ENCODE data around the gene MED16. TPM values are rescaled to one million over a fixed set of nuclear protein-coding genes. Genes with fewer than 3 reads are reported as not detected.
"Not testable (repeated sequence)": the region's sequence is repeated elsewhere in the genome, so short reads cannot be mapped to it uniquely, and the experiment has no call there.

MED16 gene
- total and polyA plus RNA-seq, 8 donors: 16.7 to 126 (median 74.0) TPM

DNA sequence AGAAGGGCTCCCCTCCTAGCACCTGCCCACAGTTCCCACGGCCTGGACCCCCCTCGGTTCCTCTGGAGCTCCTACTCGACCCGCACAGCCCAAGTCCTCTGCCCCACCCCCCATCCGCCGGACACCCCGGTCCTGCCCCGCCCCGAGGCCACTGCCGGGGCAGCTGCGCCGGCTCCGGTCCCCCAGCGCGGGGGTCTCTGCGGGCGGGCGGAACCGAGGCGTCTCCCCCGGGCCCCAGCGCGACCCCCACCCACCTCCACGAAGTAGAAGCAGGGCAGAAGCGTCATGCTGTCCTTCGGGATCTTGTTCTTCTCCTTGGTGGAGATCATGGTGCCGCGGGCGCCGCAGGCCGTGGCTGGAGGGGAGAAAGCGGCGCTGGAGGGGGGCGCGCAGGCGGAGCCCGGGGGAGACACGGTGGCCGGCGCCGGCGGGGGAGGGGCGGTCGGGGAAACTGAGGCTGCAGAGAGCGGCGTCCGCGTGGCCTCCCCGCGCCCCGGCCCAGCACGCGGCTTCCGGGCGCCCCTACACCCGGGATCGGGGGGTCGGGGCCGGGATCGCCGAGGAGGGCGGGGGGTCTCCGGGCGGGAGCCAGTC, 71.7 kb downstream of the MED16 start:
- peak overlapping the region; percentile 25 to 48 (median 35) for H3K4me3 ChIP-seq

DNA sequence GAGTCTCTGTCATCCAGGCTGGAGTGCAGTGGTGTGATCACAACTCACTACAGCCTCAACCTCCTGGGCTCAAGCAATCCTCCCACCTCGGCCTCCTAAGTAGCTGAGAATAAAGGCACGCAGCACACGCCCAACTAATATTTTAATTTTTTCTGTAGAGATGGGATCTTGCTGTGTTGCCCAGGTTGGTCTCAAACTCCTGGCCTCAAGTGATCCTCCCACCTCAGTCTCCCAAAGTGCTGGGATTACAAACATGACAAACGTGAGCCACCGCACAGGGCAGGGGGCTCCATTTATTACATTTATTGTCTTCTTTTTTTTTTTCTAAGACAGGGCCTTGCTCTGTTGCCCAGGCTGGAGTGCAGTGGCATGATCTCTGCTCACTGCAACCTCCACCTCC, 72.8 kb downstream of the MED16 start:
- intact Hi-C loops (cut with DNase I; ENCODE audit: low total_unique reads); H3K27ac ChIP-seq; DNase-seq; H3K4me3 ChIP-seq; H3K9me3 ChIP-seq; H3K36me3 ChIP-seq: not testable (repeated sequence)
- H3K27me3 ChIP-seq: peaks cover 13 to 38% (median 31%) of the 10 kb centered on the region in 3 donors
- peaks cover 14 to 25% (median 22%) of the 10 kb centered on the region in 4 donors for H3K4me1 ChIP-seq
- WGBS, 5 donors: 86 to 98% (median 93%) methylated on average over 5 of the region's 5 CpGs

More for the DNA sequence above, 71.7 kb downstream of the MED16 start:
- intact Hi-C loops (cut with DNase I; ENCODE audit: low total_unique reads): no loop called here
- H3K36me3 ChIP-seq: no peaks in the 10 kb centered on the region
- WGBS, 5 donors: 0 to 8% (median 2%) methylated on average over 5 to 64 of the region's 64 CpGs
- TF ChIP-seq POLR2AphosphoS5 (IDR thresholded peaks at IDR 0.05) (no peak), POLR2A (IDR thresholded peaks at IDR 0.05) (no peak), EP300 (IDR thresholded peaks at IDR 0.05) (no peak)
- TF ChIP-seq, protein P1, sequence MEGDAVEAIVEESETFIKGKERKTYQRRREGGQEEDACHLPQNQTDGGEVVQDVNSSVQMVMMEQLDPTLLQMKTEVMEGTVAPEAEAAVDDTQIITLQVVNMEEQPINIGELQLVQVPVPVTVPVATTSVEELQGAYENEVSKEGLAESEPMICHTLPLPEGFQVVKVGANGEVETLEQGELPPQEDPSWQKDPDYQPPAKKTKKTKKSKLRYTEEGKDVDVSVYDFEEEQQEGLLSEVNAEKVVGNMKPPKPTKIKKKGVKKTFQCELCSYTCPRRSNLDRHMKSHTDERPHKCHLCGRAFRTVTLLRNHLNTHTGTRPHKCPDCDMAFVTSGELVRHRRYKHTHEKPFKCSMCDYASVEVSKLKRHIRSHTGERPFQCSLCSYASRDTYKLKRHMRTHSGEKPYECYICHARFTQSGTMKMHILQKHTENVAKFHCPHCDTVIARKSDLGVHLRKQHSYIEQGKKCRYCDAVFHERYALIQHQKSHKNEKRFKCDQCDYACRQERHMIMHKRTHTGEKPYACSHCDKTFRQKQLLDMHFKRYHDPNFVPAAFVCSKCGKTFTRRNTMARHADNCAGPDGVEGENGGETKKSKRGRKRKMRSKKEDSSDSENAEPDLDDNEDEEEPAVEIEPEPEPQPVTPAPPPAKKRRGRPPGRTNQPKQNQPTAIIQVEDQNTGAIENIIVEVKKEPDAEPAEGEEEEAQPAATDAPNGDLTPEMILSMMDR (IDR thresholded peaks at IDR 0.05): no peak
- no peak for DNase-seq
- peaks cover 14 to 25% (median 22%) of the 10 kb centered on the region in 4 donors for H3K4me1 ChIP-seq
- H3K27ac ChIP-seq: no peak overlapping the region
- peaks cover 13 to 49% (median 31%) of the 10 kb centered on the region in 3 donors for H3K27me3 ChIP-seq
- no peaks in the 10 kb centered on the region for H3K9me3 ChIP-seq

Small RNA genes within 50 kb of the gene (small RNA-seq; reads per million reads assigned to genes)
- 0 reads per million in 4 donors for gene RNU6-9

Other genes with a start within 250 kb of the MED16 start
- 100 to 1,000 TPM in 1 of 5 donors, 10 to 100 TPM in 4; 21.1 to 240 (median 65.9) TPM for gene RNF126, start 230.0 kb downstream of the MED16 start, total RNA-seq
- gene RNF126, start 230.0 kb downstream of the MED16 start, polyA plus RNA-seq: 10 to 100 TPM; 29.9 to 35.1 (median 35.0) TPM
- 100 to 1,000 TPM in 1 of 5 donors, 10 to 100 TPM in 4; 12.3 to 136 (median 62.9) TPM for gene FSTL3, start 216.8 kb downstream of the MED16 start, total RNA-seq
- 10 to 100 TPM; 12.5 to 32.8 (median 20.7) TPM for gene FSTL3, start 216.8 kb downstream of the MED16 start, polyA plus RNA-seq
- gene PRSS57, start 197.7 kb downstream of the MED16 start, total RNA-seq: not detected
- not detected for gene PRSS57, start 197.7 kb downstream of the MED16 start, polyA plus RNA-seq
- gene PALM, start 184.3 kb downstream of the MED16 start, total RNA-seq: 10 to 100 TPM; 12.1 to 88.9 (median 17.5) TPM
- gene PALM, start 184.3 kb downstream of the MED16 start, polyA plus RNA-seq: 10 to 100 TPM in 2 of 3 donors, 1 to 10 TPM in 1; 9.8 to 14.8 (median 12.0) TPM
- 100 to 1,000 TPM in 1 of 5 donors, 10 to 100 TPM in 3, 1 to 10 TPM in 1; 5.3 to 149 (median 27.7) TPM for gene MISP, start 142.1 kb downstream of the MED16 start, total RNA-seq
- 10 to 100 TPM in 2 of 3 donors, 1 to 10 TPM in 1; 2.1 to 12.9 (median 12.5) TPM for gene MISP, start 142.1 kb downstream of the MED16 start, polyA plus RNA-seq
- 100 to 1,000 TPM in 4 of 5 donors, 10 to 100 TPM in 1; 92.9 to 539 (median 173) TPM for gene PTBP1, start 95.7 kb downstream of the MED16 start, total RNA-seq
- 10 to 100 TPM; 74.8 to 80.9 (median 74.8) TPM for gene PTBP1, start 95.7 kb downstream of the MED16 start, polyA plus RNA-seq
- under 1 TPM in 1 of 5 donors, not detected in 4; 0.55 TPM for gene PLPPR3, start 71.2 kb downstream of the MED16 start, total RNA-seq
- under 1 TPM in 1 of 3 donors, not detected in 2; 0.46 TPM for gene PLPPR3, start 71.2 kb downstream of the MED16 start, polyA plus RNA-seq
- gene AZU1, start 65.3 kb downstream of the MED16 start, total RNA-seq: under 1 TPM in 1 of 5 donors, not detected in 4; 0.55 TPM
- 1 to 10 TPM in 1 of 3 donors, under 1 TPM in 2; 0.53 to 1.5 (median 1.00) TPM for gene AZU1, start 65.3 kb downstream of the MED16 start, polyA plus RNA-seq
- 1 to 10 TPM in 1 of 5 donors, not detected in 4; 2.6 TPM for gene PRTN3, start 52.2 kb downstream of the MED16 start, total RNA-seq
- gene PRTN3, start 52.2 kb downstream of the MED16 start, polyA plus RNA-seq: under 1 TPM in 1 of 3 donors, not detected in 2; 0.15 TPM
- gene ELANE, start 40.9 kb downstream of the MED16 start, total RNA-seq: 10 to 100 TPM in 1 of 5 donors, 1 to 10 TPM in 1, not detected in 3; 2.9 to 10.5 TPM
- gene ELANE, start 40.9 kb downstream of the MED16 start, polyA plus RNA-seq: 1 to 10 TPM in 2 of 3 donors, not detected in 1; 1.1 to 3.4 TPM
- gene CFD, start 33.5 kb downstream of the MED16 start, total RNA-seq: 1,000 to 10,000 TPM in 1 of 5 donors, 100 to 1,000 TPM in 3, 10 to 100 TPM in 1; 36.6 to 1,275 (median 118) TPM
- gene CFD, start 33.5 kb downstream of the MED16 start, polyA plus RNA-seq: 100 to 1,000 TPM in 2 of 3 donors, 10 to 100 TPM in 1; 48.7 to 204 (median 140) TPM
- not detected for gene RNU6-9, start 297 bp upstream of the MED16 start, total RNA-seq
- not detected for gene RNU6-9, start 297 bp upstream of the MED16 start, polyA plus RNA-seq
- gene R3HDM4, start 20.0 kb upstream of the MED16 start, total RNA-seq: 10 to 100 TPM in 3 of 5 donors, 1 to 10 TPM in 2; 5.8 to 62.0 (median 29.7) TPM
- gene R3HDM4, start 20.0 kb upstream of the MED16 start, polyA plus RNA-seq: 10 to 100 TPM; 47.1 to 63.8 (median 60.0) TPM
- not detected for gene KISS1R, start 24.1 kb upstream of the MED16 start, total RNA-seq
- not detected for gene KISS1R, start 24.1 kb upstream of the MED16 start, polyA plus RNA-seq
- gene ARID3A, start 32.8 kb upstream of the MED16 start, total RNA-seq: 10 to 100 TPM in 2 of 5 donors, 1 to 10 TPM in 2, not detected in 1; 1.8 to 23.5 (median 8.6) TPM
- gene ARID3A, start 32.8 kb upstream of the MED16 start, polyA plus RNA-seq: 1 to 10 TPM; 1.1 to 4.3 (median 2.1) TPM
- gene WDR18, start 91.2 kb upstream of the MED16 start, total RNA-seq: 100 to 1,000 TPM in 2 of 5 donors, 10 to 100 TPM in 3; 19.1 to 410 (median 67.7) TPM
- gene WDR18, start 91.2 kb upstream of the MED16 start, polyA plus RNA-seq: 10 to 100 TPM; 44.4 to 81.3 (median 51.9) TPM
- gene GRIN3B, start 107.2 kb upstream of the MED16 start, total RNA-seq: not detected
- gene GRIN3B, start 107.2 kb upstream of the MED16 start, polyA plus RNA-seq: under 1 TPM in 1 of 3 donors, not detected in 2; 0.03 TPM
- 100 to 1,000 TPM in 4 of 5 donors, 10 to 100 TPM in 1; 59.7 to 536 (median 338) TPM for gene TMEM259, start 127.9 kb upstream of the MED16 start, total RNA-seq
- 100 to 1,000 TPM in 1 of 3 donors, 10 to 100 TPM in 2; 60.5 to 199 (median 89.2) TPM for gene TMEM259, start 127.9 kb upstream of the MED16 start, polyA plus RNA-seq
- not detected for gene RNU6-2, start 128.3 kb upstream of the MED16 start, total RNA-seq
- not detected for gene RNU6-2, start 128.3 kb upstream of the MED16 start, polyA plus RNA-seq
- 10 to 100 TPM in 4 of 5 donors, 1 to 10 TPM in 1; 7.0 to 98.5 (median 56.4) TPM for gene CNN2, start 133.4 kb upstream of the MED16 start, total RNA-seq
- 10 to 100 TPM; 85.1 to 93.9 (median 91.8) TPM for gene CNN2, start 133.4 kb upstream of the MED16 start, polyA plus RNA-seq
- 100 to 1,000 TPM in 1 of 5 donors, 10 to 100 TPM in 3, 1 to 10 TPM in 1; 5.1 to 144 (median 38.8) TPM for gene ABCA7, start 146.9 kb upstream of the MED16 start, total RNA-seq
- 10 to 100 TPM; 14.2 to 31.6 (median 22.0) TPM for gene ABCA7, start 146.9 kb upstream of the MED16 start, polyA plus RNA-seq
- gene ARHGAP45, start 174.0 kb upstream of the MED16 start, total RNA-seq: 100 to 1,000 TPM in 1 of 5 donors, 10 to 100 TPM in 4; 14.3 to 211 (median 22.3) TPM
- 10 to 100 TPM; 12.2 to 15.4 (median 14.0) TPM for gene ARHGAP45, start 174.0 kb upstream of the MED16 start, polyA plus RNA-seq
- 100 to 1,000 TPM in 1 of 5 donors, 10 to 100 TPM in 4; 24.5 to 361 (median 40.6) TPM for gene POLR2E, start 202.2 kb upstream of the MED16 start, total RNA-seq
- 100 to 1,000 TPM; 109 to 128 (median 123) TPM for gene POLR2E, start 202.2 kb upstream of the MED16 start, polyA plus RNA-seq
- 100 to 1,000 TPM in 4 of 5 donors, 10 to 100 TPM in 1; 90.0 to 710 (median 158) TPM for gene GPX4, start 210.8 kb upstream of the MED16 start, total RNA-seq
- gene GPX4, start 210.8 kb upstream of the MED16 start, polyA plus RNA-seq: 100 to 1,000 TPM; 433 to 532 (median 509) TPM

All from stomach (tissue), 9 donors.